Measurements from ENCODE around the gene DYSF.

GRCh38 chr2:71500426-71501079, 47.2 kb downstream of the DYSF start:
- no peak for TF ChIP-seq PATZ1 (tag by site-specific recombination; IDR thresholded peaks at IDR 0.05)
- no peak for TF ChIP-seq CTCF (tag by site-specific recombination; IDR thresholded peaks at IDR 0.05)
- no peak for TF ChIP-seq ZNF777 (tag by site-specific recombination; IDR thresholded peaks at IDR 0.05; ENCODE audit: borderline replicate concordance)
- TF ChIP-seq, protein P1, sequence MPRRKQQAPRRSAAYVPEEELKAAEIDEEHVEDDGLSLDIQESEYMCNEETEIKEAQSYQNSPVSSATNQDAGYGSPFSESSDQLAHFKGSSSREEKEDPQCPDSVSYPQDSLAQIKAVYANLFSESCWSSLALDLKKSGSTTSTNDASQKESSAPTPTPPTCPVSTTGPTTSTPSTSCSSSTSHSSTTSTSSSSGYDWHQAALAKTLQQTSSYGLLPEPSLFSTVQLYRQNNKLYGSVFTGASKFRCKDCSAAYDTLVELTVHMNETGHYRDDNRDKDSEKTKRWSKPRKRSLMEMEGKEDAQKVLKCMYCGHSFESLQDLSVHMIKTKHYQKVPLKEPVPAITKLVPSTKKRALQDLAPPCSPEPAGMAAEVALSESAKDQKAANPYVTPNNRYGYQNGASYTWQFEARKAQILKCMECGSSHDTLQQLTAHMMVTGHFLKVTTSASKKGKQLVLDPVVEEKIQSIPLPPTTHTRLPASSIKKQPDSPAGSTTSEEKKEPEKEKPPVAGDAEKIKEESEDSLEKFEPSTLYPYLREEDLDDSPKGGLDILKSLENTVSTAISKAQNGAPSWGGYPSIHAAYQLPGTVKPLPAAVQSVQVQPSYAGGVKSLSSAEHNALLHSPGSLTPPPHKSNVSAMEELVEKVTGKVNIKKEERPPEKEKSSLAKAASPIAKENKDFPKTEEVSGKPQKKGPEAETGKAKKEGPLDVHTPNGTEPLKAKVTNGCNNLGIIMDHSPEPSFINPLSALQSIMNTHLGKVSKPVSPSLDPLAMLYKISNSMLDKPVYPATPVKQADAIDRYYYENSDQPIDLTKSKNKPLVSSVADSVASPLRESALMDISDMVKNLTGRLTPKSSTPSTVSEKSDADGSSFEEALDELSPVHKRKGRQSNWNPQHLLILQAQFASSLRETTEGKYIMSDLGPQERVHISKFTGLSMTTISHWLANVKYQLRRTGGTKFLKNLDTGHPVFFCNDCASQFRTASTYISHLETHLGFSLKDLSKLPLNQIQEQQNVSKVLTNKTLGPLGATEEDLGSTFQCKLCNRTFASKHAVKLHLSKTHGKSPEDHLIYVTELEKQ (tag by site-specific recombination; IDR thresholded peaks at IDR 0.05; ENCODE audit: borderline replicate concordance), result no peak
- no peak for TF ChIP-seq ZBTB26 (tag by site-specific recombination; optimal IDR thresholded peaks at IDR 0.05)
- TF ChIP-seq, protein P2, sequence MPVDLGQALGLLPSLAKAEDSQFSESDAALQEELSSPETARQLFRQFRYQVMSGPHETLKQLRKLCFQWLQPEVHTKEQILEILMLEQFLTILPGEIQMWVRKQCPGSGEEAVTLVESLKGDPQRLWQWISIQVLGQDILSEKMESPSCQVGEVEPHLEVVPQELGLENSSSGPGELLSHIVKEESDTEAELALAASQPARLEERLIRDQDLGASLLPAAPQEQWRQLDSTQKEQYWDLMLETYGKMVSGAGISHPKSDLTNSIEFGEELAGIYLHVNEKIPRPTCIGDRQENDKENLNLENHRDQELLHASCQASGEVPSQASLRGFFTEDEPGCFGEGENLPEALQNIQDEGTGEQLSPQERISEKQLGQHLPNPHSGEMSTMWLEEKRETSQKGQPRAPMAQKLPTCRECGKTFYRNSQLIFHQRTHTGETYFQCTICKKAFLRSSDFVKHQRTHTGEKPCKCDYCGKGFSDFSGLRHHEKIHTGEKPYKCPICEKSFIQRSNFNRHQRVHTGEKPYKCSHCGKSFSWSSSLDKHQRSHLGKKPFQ (tag by site-specific recombination; IDR thresholded peaks at IDR 0.05), result no peak
- TF ChIP-seq ZNF548 (tag by site-specific recombination; IDR thresholded peaks at IDR 0.05), result no peak
- no peak for TF ChIP-seq ZNF426 (tag by site-specific recombination; IDR thresholded peaks at IDR 0.05)
- TF ChIP-seq ZNF362 (tag by site-specific recombination; IDR thresholded peaks at IDR 0.05), result no peak
- TF ChIP-seq ZNF768 (tag by site-specific recombination; IDR thresholded peaks at IDR 0.05), result no peak
- TF ChIP-seq, protein P3, sequence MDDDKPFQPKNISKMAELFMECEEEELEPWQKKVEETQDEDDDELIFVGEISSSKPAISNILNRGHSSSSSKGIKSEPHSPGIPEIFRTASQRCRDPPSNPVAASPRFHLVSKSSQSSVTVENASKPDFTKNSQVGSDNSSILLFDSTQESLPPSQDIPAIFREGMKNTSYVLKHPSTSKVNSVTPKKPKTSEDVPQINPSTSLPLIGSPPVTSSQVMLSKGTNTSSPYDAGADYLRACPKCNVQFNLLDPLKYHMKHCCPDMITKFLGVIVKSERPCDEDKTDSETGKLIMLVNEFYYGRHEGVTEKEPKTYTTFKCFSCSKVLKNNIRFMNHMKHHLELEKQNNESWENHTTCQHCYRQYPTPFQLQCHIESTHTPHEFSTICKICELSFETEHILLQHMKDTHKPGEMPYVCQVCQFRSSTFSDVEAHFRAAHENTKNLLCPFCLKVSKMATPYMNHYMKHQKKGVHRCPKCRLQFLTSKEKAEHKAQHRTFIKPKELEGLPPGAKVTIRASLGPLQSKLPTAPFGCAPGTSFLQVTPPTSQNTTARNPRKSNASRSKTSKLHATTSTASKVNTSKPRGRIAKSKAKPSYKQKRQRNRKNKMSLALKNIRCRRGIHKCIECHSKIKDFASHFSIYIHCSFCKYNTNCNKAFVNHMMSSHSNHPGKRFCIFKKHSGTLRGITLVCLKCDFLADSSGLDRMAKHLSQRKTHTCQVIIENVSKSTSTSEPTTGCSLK (tag by site-specific recombination; IDR thresholded peaks at IDR 0.05), result no peak
- no peak for TF ChIP-seq ZNF704 (tag by site-specific recombination; IDR thresholded peaks at IDR 0.05)

All from HEK293 (cell line).